GM19372 (cell line): ENCODE measurements around the gene FGF2.
"Not testable (repeated sequence)": the region's sequence is repeated elsewhere in the genome, so short reads cannot be mapped to it uniquely, and the experiment has no call there.

ENCODE experiments used
- ATAC-seq: cut with Tn5 transposase; IDR thresholded peaks from one replicate; pipeline ENCODE4 v1.9.1; 2021; ENCODE audit warnings: mild to moderate bottlenecking, low read depth, moderate library complexity; ENCODE audit not compliant: unreplicated experiment

FGF2 gene

GRCh38 chr4:122917731-122918130 lies 91.1 kb downstream of the FGF2 start:
- no peak for ATAC-seq

GRCh38 chr4:122920473-122920872 lies 93.8 kb downstream of the FGF2 start:
- no peak for ATAC-seq

- no peak for ATAC-seq
Observed at GRCh38 chr4:122921300-122921699, 94.7 kb downstream of the FGF2 start.

GRCh38 chr4:122921971-122922876 lies 95.6 kb downstream of the FGF2 start, which contains the start of gene NUDT6:
Gene NUDT6, minus strand, starts transcription at chr4:122922597. Its CDS starts 25 bp downstream, at chr4:122922572.
- ATAC-seq = peak; percentile 64

GRCh38 chr4:122922877-122923511 lies 96.4 kb downstream of the FGF2 start:
- peak; percentile 93 for ATAC-seq

- ATAC-seq = no peak
Observed at GRCh38 chr4:122928930-122929329, 102.3 kb downstream of the FGF2 start.

GRCh38 chr4:122930862-122931261 lies 104.2 kb downstream of the FGF2 start:
- ATAC-seq = no peak

GRCh38 chr4:122932763-122933162 lies 106.1 kb downstream of the FGF2 start:
- ATAC-seq = no peak

GRCh38 chr4:122945136-122945535 lies 118.5 kb downstream of the FGF2 start:
- not testable (repeated sequence) for ATAC-seq

- ATAC-seq = no peak
Observed at GRCh38 chr4:122946142-122946541, 119.5 kb downstream of the FGF2 start.
